Medulla oblongata (tissue), 1 donor: ENCODE results near the gene SCD5.
"Not testable (repeated sequence)": the region's sequence is repeated elsewhere in the genome, so short reads cannot be mapped to it uniquely, and the experiment has no call there.

Source experiments
- DNase-seq: peaks from one replicate; pipeline ENCODE4 v3.0.0-alpha.2; 2015; ENCODE audit errors: extremely low spot score

The SCD5 gene

DNA sequence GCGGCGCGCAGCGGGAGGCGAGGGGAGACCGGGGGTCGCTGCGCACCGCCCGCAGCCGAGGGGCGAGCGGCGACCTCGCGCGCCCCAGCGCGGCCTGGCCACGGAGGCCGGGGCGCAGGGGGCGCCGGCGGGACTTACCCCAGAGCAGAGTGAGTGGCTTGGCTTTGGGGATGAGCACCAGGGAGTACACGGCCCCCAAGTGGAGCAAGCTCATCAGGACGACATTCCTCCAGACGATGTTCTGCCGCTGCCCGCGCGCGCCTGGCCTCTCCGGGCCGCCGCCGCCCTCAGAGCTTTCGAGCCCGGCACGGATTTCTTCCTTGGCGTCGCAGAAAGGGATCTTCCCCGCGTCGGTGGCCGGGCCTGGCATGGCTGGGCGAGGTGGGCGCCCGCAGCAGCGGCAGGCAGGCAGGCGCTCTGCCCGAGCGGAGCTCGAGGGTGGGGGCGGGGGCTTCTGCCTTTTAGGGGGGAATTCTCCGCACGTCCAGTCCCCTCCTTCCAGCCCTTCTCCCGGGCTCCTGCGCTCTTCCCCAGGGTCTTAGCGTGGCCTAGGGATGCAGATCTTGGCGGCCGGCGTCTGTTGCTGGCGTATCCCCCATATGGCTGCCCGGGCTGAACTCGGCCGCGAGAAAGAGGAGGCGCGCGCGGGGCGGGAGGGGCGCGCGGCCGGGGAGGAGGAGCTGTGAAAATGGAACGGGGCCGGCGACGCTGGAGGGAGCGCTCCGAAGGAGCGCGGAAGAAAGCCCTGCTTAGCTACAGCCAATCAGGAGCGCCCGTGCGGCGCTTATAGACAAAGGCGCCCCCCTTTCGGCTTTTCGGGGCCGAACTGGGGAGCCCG lies at the start of gene SCD5:
SCD5 (minus strand) TSS at position 629 of the 838 bp plus-strand sequence; CDS start at position 370, 259 bp downstream.
- peak; percentile 94 for DNase-seq

DNA sequence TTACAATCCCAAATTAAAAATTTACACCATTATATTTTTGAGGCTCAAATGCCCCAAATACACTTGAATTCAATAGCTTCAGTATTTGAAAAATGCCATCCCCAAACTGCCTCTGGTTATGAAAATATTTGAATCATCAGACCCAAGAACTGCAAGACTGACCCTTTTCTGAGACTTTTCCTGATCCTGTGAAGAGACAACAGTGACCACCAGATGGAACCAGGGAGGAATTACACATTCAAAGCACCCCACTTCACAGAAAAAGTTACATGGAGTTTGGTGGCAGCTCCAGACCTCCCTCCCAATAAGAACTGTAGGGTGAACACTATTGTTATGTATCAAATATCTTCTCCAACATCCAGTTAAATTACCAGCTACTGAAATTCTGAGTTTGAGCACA lies 44.0 kb upstream of the SCD5 start:
- no peak for DNase-seq

DNA sequence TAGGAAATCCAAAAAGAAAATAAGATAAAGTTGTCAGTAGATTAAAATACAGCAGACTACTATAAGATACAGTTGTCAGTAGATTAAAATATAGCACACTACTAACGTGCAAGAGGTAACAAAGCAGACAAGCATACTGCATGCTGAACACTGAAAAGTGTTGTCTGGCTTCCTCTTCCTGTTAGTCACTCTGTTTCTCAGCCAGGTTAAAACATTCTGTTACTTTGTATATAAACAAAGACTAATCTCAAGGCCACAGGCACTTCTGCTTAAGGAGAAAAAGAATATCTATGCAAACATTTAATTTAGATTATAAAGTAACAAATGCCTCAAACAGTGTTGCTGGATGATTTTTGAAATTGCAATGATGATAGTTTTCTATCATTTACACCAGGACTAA lies 41.0 kb upstream of the SCD5 start:
- DNase-seq = no peak

DNA sequence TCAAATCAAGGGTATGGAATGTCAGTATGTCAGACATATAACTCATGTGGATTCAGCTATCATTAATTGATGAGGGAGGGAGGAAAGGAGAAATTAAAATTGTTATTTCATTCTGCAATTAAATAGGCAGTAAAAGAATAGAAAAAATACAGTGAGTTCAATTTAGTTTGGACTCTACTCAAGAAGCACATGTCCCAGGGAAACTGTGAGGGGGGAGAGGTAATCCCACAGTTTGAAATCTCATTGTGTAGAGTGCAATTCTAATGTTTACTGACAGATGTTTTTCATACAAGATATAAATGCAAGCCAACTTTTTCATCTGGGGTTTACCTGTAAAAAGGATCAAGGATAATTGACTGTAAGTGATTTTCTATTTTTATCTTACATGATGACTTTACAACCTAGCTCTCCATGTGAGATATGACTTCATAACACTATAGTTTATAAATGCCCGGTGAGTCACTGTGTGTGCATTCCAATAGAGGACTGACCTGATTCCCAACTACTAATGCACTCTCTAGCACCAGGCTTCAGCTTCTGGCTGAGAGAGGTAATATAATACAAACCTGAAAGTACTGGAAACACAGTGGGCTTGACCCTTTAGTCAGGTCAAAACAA lies 35.2 kb upstream of the SCD5 start:
- DNase-seq = no peak

DNA sequence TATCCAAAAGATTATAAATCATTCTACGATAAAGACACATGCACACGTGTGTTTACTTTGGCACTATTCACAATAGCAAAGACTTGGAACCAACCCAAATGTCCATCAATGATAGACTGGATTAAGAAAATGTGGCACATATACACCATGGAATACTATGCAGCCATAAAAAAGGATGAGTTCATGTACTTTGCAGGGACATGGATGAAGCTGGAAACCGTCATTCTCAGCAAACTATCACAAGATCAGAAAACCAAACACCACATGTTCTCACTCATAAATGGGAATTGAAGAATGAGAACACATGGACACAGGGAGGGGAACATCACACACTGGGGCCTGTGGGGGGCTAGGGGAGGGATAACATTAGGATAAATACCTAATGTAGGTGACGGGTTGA lies 34.5 kb upstream of the SCD5 start:
- DNase-seq = not testable (repeated sequence)

DNA sequence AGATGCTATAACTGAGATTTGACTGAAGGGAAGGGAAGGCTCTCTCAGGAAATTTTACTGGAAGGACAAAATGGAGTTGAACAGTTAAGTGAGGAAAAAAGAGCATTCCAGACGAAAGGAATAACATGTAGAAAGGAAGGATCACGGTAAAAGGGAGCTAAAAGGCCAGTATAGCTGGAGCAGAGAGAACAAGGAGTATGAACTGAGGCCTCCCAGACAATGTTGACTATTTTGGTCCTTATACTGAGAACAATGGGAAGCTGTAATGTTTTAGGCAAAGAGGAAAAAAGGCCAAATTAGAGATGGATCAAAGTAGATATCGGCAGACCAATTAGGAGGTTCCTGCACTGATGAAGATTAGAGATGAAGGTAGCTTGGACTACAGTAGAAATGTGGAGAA lies 26.8 kb upstream of the SCD5 start:
- no peak for DNase-seq

DNA sequence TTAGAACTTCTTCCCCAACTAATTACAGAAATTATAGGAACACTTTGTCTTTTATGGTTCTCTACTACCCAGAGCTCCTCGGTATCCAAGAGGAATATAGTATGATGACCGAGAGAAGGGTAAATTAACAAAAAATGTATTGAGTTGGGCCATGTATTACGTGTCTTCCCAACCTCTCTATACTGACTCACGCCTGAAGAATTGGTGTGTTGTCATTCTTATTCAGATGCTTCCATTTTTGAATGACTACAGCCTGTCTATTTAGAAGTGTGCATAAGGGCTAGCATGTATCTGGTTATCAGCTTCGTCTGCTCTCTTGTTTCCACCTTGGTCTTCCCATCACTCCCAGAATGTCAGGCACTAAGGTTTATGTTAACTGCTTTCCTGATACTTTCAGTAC lies 24.5 kb upstream of the SCD5 start:
- DNase-seq = no peak

DNA sequence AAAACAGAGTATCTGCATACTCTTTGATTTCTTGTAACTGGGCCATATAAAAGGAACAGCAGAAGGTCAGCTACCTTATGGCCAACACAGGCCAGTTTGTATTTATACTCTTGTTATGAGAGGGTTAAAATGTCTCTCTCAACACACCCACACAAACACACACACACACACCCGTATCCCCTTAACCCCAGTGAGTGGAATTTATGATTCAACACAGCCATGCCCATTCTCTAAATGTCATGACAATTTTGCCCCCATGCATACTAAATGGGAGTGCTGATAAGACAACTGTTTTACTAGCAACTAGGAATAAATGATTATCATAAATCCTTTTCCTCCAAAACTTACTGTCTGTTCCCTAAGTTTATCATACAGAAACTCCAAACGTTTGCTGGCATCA lies 22.1 kb upstream of the SCD5 start:
- no peak for DNase-seq

DNA sequence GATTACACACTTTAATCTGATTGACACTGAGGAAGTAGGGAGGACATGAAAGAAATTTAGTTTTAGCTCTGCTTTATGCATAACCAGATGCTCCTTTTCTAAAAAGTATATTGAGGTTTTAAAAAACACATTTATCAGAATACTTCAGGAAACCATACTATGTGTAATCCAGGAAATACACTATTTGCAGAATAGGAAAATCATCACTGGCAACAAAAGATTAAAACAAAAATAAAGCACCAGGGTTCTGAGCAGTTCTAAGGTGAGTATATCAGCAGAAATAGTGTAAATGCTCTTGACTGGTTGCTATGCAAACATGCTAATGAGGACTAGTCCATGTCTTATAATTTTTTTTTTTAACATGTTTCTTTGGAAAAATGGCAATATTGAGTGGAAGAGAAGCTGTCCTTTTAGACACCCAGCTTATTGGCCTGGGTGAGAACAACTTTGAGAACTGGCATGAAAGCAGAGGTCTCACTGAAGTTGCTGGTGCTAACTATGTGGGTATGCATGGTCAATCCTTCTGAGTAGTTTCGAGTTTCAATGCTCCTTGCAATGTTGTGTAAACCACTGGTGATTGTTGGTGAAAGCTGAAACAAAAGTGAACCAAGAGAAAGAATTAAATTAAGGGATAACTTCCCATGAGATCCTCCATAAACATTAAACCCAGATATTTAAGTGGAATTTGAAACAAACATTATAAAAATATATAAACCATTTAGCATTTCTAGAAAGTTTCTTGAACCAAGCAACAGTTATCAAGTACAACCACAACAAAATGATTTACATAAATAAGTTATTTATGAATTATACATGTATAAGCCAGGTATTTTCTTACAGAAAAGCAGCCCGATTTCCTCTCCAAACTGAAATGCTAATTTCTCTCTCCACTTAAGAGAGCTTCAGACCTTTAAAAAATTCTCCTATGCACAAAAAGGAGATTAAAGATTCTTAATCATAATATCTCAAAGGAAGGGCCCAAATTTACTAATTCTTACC lies 20.4 kb upstream of the SCD5 start:
- no peak for DNase-seq

DNA sequence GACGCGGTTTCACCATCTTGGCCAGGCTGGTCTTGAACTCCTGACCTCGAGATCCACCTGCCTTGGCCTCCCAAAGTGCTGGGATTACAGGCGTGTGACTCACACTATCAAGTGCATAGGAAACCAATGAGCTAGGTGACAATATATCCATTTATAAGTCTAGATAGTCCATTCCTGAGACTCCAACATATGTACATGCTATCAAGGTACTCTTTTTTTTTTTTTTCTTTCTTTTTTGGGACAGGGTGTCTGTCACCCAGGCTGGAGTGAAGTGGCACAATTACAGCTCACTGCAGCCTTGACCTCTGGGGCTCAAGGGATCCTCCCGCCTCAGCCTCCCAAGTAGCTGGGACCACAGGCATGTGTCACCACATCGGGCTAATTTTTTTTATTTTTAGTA lies 18.3 kb upstream of the SCD5 start:
- not testable (repeated sequence) for DNase-seq

DNA sequence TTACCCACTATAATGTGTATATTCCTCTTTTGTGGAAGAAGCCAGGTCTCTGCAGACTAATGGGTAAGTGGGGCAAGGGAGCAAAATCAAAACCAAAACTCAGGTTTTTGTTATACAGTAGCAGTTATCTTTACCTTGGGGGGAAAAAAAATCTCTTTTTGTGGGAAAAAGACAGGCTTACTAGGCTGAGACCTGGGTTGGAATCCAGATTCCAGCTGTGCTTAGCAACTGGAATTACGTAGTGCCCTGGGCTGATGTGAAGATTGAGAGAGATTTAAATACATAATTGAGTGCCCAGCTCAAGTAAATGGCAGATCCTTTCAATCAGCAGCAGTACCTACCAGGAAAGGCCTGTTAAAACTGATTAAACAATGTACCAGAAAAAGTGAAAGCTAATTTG lies 15.4 kb upstream of the SCD5 start:
- DNase-seq = no peak

DNA sequence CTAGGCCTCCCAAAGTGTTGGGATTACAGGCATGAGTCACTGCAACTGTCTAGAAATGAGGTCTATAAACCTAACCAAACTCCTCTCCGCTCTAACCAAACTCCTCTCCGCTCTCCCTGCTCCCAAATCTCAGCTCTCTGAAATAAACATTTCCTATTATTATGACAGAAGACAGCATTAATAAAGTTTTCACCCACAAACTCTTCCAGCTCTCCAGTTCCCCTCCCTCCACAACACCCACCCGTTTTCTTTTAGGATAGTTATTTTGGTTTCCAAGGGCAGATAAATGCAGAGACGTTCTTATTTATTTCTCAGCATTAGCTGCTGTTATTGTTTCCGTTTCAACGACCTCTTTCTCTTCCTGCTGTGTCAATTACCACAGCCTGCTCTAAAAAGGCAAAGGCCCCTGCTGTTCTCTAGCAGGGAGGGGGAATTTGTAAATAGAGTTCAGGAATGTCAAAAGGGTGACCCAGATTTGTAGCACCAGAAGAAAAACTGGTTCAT lies 13.3 kb upstream of the SCD5 start:
- DNase-seq = peak; percentile 58

DNA sequence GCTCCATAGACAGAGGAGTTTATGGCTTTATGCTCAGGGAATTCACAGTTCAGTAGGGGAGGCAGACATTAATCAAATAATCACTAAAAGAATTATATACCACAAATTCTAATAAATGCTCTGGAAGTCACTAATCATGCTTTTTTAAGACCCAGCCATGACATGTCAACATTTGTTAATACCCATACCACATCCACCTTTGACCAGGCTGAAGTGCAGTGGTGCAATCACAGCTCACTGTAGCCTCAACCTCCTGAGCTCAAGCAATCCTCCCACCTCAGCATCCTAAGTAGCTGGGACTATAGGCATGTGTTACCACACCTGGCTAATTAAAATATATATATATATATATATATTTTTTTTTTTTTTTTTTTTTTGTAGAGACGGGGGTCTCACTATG lies 12.8 kb upstream of the SCD5 start:
- DNase-seq = no peak

DNA sequence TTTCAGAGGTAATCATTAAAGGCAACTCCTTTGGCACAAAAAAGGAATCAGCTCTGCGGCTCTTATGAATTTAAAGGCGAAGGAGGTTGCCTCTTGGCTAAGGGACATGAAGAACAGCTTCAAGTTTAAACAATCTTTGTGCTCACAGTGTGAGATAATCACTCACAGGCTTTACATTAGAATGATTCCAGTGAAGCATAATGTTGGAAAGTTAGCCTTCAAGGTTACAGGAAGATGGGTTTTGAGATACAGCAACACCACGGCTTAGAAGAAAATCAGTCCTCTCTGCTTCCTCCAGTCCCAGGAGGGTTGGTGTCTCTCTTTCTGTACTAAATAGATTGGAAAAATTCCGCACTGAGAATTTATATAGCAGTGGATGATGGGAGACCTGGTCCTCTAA lies 11.6 kb upstream of the SCD5 start:
- DNase-seq = no peak

DNA sequence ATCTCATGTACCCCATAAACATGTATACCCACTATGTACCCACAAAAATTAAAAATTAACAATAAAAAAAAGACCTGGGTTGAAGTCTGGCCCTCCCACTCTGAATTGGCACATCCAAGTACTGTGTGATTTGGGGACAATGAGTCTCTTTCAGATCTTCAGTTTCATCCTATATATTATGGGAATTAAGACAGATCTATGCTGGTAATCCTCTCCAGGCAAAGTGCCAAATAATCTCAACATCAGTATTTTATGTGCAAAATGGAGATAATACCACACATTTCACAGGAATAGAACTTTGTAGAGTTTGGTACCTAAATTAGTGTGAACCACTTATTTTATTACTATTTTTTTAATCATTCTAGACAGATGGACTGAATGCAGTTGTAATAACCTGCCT lies 11.0 kb upstream of the SCD5 start:
- DNase-seq = no peak

DNA sequence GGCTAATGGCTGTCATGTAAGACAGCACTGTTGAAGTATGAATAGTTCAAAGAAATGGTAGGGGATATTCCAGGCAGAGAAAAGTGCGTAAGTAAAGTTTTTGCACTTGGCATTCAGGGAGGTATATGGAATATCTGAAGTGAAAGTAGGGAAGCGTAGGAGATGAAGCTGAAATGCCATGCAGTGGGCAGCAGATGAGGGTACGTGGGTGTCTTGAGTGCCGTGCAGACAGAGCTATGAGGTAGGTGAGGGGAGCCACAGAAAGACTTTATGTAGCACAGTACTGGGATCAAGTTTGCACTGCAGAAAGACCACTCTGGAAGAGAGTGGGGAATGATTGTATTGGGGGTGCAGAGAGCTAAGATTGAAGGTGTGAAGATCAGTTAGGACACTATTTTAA lies 5.2 kb upstream of the SCD5 start:
- no peak for DNase-seq

DNA sequence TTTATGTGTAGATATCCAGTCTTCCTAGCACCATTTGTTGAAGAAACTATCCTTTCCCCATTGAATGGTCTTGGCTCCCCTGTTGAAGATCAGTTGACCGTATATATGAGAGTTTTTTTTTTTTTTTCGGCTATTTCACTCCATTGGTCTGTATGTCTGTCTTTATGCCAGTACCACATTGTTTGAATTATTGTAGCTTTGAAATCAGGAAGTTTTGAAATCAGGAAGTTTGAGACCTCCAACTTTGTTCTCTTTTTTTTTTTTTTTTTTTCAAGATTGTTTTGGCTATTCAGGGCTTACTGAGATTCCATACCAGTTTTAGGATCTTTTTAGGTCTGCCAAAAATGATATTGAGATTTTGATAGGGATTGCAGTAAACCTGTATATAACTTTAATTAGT lies 4.3 kb upstream of the SCD5 start:
- no peak for DNase-seq

DNA sequence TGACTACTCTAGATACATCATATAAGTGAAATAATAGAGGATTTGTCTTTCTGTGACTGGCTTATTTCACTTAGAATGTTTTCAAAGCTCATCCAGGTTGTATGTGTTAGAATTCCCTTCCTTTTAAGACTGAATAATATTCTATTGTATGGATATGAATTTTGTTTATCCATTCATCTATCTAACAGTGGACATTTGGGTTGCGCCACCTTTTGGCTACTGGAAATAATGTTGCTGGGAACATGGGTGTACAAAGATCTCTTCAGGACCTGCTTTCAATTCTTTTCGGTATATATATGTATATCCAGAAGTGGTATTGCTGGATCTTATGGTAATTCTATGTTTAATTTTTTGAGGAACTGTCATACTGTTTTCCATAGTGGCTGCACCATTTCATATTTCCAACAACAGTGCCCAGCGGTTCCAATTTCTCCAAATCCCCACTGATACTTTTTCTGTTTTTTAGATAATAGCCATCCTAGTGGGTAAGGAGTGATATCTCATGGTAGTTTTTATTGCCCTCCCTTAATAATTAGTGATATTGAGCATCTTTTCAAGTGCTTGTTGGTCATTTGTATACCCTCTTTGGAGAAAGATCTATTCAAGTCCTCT lies 3.4 kb upstream of the SCD5 start:
- no peak for DNase-seq

DNA sequence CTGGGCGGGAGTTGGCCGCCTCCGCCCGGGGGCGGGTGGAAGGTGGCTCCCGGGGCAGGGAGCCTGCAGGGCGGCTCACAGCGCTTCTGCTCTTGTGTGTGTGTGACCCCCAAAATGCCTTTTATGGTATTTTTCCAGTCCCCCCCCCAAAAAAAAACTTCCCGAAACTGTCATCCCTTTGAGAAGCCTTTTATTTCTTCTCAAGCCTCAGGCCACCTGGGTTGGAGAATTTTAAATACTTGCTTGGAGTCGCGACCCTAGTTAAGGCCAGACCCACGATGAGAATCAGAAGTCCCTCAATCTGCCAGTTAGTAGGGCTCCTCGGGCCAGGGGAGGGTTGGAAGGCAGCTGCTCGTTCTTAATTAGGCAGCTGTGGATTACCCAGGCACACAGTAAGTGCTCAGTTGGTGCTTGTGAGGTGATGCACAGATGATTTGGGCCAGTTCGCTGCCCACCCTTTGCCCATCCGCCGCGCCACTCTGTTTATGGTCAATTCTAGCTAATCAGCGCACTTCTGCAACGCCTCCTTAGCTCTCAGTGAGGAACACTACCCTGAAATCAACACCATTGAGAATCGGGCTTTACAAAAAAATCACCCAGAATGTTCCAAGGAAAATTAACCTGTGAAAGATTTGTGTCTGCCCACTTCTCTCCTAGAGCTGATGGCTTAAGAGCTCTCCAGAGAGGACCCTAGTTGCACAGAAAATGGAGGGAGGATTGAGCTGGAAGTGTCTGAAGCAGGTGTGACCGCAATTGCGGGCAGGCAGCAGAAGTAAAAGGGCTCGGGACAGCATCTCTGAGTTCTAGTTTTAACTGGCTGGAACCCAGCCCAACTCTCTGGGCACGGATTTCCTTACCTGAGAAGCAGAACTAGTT lies 648 bp upstream of the SCD5 start:
- DNase-seq = peak; percentile 44

DNA sequence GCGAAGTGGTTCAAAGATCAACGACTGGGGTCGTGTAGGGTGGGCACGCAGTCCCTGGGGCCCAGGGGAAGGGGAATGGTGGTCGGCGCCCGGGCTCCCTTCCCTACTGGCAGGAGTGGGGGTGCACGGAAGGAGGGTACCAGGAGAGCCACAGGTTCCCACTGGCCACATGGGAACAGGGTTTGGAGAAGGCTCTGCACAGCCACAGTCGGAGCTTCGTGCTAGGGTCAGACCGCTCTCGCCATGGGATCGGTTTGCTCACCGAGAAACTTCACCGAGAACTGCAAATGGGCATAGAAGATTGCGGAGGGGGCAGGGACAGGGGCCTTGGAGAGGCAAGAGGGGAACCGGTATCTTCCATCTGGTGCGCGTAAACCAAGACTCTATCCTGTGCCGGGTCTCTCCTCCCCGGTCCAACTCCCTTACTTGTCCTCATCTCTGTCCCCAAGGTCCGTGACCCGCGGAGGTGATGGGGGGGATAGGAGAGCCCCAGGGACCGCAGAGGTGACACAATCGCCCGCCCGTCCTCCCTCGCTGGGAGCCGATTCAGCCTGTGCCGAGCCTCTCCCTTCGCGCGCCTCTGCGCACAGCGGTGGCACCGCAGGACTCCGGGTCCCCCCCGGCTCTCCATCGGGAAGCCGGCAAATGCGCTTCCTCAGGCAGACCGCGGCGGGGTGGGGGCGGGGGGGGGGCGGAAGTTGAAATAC lies 1.0 kb downstream of the SCD5 start:
- peak; percentile 22 for DNase-seq
